Lower lobe of right lung (tissue), 2 donors: ENCODE measurements around the gene IGF2. TPM values are rescaled to one million over a fixed set of nuclear protein-coding genes. Genes with fewer than 3 reads are reported as not detected.

Experiments
- ATAC-seq, 2 donors: fragments of 200-7000 bp; cut with Tn5 transposase; one replicate each; pipeline ENCODE4 v1.9.1; 2020 to 2022; ENCODE audit warnings: mild to moderate bottlenecking in 2 of 2, moderate library complexity in 2 of 2
- DNase-seq: peaks from one replicate; pipeline ENCODE4 v3.0.0-alpha.2; 2020
- H3K27ac ChIP-seq: fragments of 200-600 bp; one replicate; pipeline ENCODE4 v1.8.0; 2022
- H3K27me3 ChIP-seq: fragments of 200-600 bp; one replicate; pipeline ENCODE4 v1.8.0; 2022; ENCODE audit warnings: low read depth
- H3K36me3 ChIP-seq: fragments of 200-600 bp; one replicate; pipeline ENCODE4 v1.8.0; 2022; ENCODE audit warnings: mild to moderate bottlenecking
- H3K4me1 ChIP-seq: fragments of 200-600 bp; one replicate; pipeline ENCODE4 v1.8.0; 2022
- H3K4me3 ChIP-seq: fragments of 200-600 bp; one replicate; pipeline ENCODE4 v1.8.0; 2022; ENCODE audit warnings: mild to moderate bottlenecking
- H3K9me3 ChIP-seq: fragments of 200-600 bp; one replicate; pipeline ENCODE4 v1.8.0; 2022
- intact Hi-C: fragments of 100-400 bp; cut with DNase I; formaldehyde crosslinking; loops from one replicate; pipeline ENCODE4 v1.11.0; 2022
- total RNA-seq: library from RNA; stranded (reverse); fragmentation: NEBNext Ultra II Directional; extraction: Animal tissue kit (Norgen Biotek cat#: 25700); gene quantifications from one replicate; pipeline ENCODE4 v1.2.1, GENCODE V29; 2021
- TF ChIP-seq, protein P1 (sequence below): fragments of 200-600 bp; IDR thresholded peaks from one replicate; pipeline ENCODE4 v1.8.0; 2022; ENCODE audit warnings: antibody characterized with exemption, mild to moderate bottlenecking
- donor health status: DM: no; HTN: yes; CAD: no; lungs with severe emphysema.

IGF2 gene
- total RNA-seq, 1 donor from 2014 or later: 33.9 TPM

DNA sequence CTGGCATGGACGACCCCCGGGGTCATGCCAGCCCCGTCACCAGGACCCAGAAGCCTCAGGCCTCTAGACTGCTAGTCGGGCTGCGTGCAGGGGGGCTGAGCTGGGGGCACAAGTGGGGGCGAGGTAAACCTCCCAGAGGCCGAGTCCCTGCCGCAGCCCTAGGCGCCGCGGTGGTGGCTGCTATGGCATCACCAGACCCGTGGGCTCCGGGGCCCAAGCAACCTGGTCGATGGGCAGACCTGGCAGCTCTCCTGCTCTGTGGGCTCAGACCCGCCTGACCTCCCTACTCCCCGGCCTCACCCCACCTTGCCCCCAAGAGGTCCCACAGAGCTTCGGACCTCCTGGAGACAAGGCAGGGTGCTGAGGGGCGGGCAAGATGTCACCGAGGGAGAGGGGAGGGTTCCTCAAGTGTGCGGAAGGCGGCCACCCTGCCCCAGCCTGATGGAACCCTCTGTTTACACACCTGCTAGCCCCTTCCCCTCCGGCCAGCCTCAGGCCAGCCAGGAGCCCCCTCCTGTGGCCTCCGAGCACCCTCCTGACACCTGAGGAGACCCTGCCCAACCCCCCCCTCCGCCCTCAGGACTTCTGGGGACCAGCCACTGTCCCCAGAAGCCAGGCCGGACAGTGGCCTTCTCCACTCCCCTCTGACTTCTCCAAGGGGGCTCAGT lies 9.4 kb downstream of the IGF2 start:
- H3K9me3 ChIP-seq: no peaks in the 10 kb centered on the region
- DNase-seq: no peak
- H3K27me3 ChIP-seq: peaks cover 34% of the 10 kb centered on the region
- no peaks in the 10 kb centered on the region for H3K36me3 ChIP-seq
- H3K4me3 ChIP-seq: no peak overlapping the region
- intact Hi-C loops: no loop called here
- ATAC-seq: no peak
- no peak overlapping the region for H3K27ac ChIP-seq
- TF ChIP-seq, protein P1, sequence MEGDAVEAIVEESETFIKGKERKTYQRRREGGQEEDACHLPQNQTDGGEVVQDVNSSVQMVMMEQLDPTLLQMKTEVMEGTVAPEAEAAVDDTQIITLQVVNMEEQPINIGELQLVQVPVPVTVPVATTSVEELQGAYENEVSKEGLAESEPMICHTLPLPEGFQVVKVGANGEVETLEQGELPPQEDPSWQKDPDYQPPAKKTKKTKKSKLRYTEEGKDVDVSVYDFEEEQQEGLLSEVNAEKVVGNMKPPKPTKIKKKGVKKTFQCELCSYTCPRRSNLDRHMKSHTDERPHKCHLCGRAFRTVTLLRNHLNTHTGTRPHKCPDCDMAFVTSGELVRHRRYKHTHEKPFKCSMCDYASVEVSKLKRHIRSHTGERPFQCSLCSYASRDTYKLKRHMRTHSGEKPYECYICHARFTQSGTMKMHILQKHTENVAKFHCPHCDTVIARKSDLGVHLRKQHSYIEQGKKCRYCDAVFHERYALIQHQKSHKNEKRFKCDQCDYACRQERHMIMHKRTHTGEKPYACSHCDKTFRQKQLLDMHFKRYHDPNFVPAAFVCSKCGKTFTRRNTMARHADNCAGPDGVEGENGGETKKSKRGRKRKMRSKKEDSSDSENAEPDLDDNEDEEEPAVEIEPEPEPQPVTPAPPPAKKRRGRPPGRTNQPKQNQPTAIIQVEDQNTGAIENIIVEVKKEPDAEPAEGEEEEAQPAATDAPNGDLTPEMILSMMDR: no peak
- H3K4me1 ChIP-seq: no peaks in the 10 kb centered on the region

DNA sequence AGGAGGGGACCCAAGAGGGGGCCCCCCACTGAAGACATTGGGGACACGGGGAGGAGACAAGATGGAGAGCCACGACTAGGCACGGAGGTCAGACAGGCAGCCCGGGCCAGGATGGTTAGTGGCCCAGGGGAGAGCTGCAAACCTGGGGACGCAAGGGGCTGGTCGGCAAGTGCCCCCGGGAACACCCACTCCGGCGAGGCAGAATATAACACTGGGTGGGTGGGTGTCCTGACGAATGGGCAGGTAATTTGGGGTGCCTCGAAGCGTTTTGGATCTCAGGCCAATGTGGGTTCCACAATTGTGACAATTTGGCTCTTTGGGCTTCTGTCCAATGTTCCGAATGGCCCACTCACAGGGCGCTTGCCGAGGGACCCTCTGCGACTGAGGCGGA lies 9.9 kb downstream of the IGF2 start:
- intact Hi-C loops: no loop called here
- H3K9me3 ChIP-seq: no peaks in the 10 kb centered on the region
- H3K36me3 ChIP-seq: no peaks in the 10 kb centered on the region
- TF ChIP-seq, protein P1: no peak
- peaks cover 28% of the 10 kb centered on the region for H3K27me3 ChIP-seq
- H3K4me1 ChIP-seq: no peaks in the 10 kb centered on the region
- DNase-seq (no peak), ATAC-seq (no peak)
- no peak overlapping the region for H3K4me3 ChIP-seq
- no peak overlapping the region for H3K27ac ChIP-seq

DNA sequence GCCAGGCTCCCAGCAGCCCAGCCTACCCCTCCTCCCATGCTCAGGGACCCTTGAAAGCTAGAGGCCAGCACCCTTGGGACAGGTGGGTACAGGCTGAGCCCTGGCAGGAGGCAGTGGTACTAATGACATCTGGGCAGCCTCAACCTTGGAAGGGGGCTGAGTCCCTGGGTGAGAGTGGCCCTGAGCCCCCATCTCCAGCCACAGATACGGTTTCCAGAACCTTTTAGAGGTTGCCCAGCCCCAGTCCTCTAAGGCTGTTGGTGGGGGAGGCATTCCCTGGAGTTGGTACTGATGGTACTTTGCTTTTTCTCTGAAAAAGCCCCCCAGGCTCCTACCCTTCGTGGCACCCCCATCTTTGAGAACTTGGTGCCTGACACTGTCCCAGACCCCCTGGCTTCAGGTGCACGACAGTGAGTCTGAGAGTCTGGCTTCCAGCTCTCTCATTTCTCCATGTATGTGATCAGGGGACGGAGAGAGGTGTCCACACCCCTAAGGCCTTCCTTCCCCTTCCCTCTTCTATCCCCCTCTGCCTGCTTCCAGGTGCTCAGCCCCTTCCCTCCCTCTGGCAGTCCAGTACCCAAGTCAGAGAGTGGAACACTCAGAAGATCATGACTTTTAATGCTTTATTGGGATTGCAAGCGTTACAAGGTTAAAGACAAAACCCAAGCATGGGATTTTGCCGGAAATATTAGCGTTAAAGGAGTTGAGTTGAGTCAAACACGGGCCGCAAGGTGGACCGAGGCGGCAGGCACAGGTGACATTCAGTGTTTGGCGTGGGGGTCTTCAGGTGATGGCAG lies 10.5 kb downstream of the IGF2 start:
- Histone ChIP-seq H3K4me3 (no peak overlapping the region), H3K36me3 (no peaks in the 10 kb centered on the region), H3K9me3 (no peaks in the 10 kb centered on the region), H3K4me1 (no peaks in the 10 kb centered on the region), H3K27ac (no peak overlapping the region), H3K27me3 (peaks cover 22% of the 10 kb centered on the region)
- TF ChIP-seq, protein P1: no peak
- intact Hi-C loops: no loop called here
- ATAC-seq (peak in 1 of 2 donors; percentile 5), DNase-seq (no peak)

DNA sequence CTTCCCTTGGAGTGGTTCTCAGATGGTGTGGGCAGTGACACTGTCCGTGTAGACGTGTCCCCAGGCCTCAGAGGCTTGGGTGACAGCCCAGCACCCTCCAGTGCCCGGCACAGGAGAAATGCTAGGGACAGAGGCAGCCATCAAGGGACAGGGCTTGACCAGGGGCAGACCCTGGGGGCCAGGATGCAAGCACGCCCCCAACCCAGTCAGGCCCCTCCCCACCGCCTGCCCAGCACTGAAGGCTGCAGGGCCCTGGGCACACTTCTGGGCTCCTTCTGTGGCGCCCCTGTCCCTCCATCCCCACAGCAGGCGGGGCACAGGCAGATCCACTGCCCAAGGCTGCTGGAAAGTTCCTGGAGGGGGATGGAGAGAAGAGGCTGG lies 11.1 kb downstream of the IGF2 start:
- Histone ChIP-seq H3K9me3 (no peaks in the 10 kb centered on the region), H3K27ac (no peak overlapping the region), H3K4me3 (no peak overlapping the region), H3K36me3 (no peaks in the 10 kb centered on the region), H3K27me3 (peaks cover 18% of the 10 kb centered on the region), H3K4me1 (no peaks in the 10 kb centered on the region)
- ATAC-seq (peak in 1 of 2 donors; percentile 6), DNase-seq (no peak)
- intact Hi-C loops: no loop called here
- TF ChIP-seq, protein P1: no peak

DNA sequence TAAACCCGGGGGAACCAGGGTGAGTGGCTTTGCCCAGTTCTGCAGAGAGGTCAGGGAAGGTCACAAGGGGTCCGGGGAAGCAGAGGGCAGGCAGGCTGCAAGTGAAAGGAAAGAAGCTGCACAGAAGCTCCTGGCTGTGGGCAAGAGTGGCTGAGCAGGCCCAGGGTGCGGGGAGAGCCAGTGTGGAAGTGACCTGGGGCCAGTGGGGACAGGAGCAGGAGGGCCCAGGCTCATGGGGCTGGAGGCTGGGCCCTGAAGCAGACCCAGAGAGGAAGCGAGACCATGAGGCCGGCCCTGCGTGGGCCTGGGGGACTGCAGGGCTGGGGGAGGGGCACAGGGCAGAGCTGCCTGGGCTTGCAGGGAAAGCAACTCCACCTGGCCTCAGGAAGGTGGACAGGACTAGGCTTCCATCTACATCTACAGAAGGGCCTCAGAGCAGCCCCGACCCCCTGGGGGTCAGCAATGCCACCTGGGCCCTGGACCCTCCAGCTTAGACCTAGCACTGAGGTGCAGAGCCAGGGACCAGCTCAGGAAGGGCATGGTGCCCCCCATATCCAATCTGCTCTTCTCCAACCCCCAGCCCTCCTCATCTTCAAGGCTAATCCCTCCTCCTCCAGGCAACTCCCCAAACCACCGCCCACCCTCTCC lies 11.6 kb downstream of the IGF2 start:
- Histone ChIP-seq H3K9me3 (no peaks in the 10 kb centered on the region), H3K36me3 (no peaks in the 10 kb centered on the region), H3K4me3 (no peak overlapping the region), H3K4me1 (no peaks in the 10 kb centered on the region), H3K27ac (no peak overlapping the region), H3K27me3 (peaks cover 15% of the 10 kb centered on the region)
- TF ChIP-seq, protein P1: no peak
- intact Hi-C loops: no loop called here
- no peak for ATAC-seq
- no peak for DNase-seq
